ENCODE measurements around the gene APBB2.
"Not testable (repeated sequence)": the region's sequence is repeated elsewhere in the genome, so short reads cannot be mapped to it uniquely, and the experiment has no call there.

Gene APBB2

DNA sequence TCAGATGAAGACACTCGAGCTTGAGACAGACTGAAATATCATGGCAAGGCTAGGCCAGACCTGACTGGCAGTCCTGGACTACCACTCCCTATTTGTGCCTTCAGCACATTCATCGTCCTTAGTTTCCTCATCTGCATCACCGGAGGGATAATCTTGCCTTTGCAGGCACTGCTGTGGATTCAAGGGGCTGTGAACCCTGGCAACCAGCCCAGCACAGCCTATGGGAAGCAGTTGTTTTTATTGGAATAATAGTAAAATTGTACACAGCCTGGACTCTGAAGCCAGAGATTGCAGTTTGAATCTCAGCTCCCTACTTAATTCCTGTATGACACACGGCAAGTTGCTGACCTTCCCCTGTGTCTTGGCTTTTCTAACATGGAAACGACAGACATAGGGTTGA, 303.6 kb downstream of the APBB2 start:
- H3K4me3 ChIP-seq (ENCODE audit: severe bottlenecking), result no peak overlapping the region
- no peaks in the 10 kb centered on the region for H3K27me3 ChIP-seq (ENCODE audit: insufficient read depth, poor library complexity, severe bottlenecking)
- H3K9me3 ChIP-seq (ENCODE audit: severe bottlenecking), result no peaks in the 10 kb centered on the region
- TF ChIP-seq, protein P1, sequence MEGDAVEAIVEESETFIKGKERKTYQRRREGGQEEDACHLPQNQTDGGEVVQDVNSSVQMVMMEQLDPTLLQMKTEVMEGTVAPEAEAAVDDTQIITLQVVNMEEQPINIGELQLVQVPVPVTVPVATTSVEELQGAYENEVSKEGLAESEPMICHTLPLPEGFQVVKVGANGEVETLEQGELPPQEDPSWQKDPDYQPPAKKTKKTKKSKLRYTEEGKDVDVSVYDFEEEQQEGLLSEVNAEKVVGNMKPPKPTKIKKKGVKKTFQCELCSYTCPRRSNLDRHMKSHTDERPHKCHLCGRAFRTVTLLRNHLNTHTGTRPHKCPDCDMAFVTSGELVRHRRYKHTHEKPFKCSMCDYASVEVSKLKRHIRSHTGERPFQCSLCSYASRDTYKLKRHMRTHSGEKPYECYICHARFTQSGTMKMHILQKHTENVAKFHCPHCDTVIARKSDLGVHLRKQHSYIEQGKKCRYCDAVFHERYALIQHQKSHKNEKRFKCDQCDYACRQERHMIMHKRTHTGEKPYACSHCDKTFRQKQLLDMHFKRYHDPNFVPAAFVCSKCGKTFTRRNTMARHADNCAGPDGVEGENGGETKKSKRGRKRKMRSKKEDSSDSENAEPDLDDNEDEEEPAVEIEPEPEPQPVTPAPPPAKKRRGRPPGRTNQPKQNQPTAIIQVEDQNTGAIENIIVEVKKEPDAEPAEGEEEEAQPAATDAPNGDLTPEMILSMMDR (IDR thresholded peaks at IDR 0.05; ENCODE audit: poor library complexity, severe bottlenecking), result no peak
- peak overlapping the region; percentile 81 for H3K27ac ChIP-seq (ENCODE audit: poor library complexity, severe bottlenecking)
- peaks cover 20% of the 10 kb centered on the region for H3K4me1 ChIP-seq (ENCODE audit: insufficient read depth, poor library complexity, severe bottlenecking)
- peaks cover 4% of the 10 kb centered on the region; the same call in 1 of the 2 replicates for H3K36me3 ChIP-seq (ENCODE audit: low read depth)
- no peak for ATAC-seq (ENCODE audit: low read depth)
- no peak for DNase-seq (ENCODE audit: low spot score)

DNA sequence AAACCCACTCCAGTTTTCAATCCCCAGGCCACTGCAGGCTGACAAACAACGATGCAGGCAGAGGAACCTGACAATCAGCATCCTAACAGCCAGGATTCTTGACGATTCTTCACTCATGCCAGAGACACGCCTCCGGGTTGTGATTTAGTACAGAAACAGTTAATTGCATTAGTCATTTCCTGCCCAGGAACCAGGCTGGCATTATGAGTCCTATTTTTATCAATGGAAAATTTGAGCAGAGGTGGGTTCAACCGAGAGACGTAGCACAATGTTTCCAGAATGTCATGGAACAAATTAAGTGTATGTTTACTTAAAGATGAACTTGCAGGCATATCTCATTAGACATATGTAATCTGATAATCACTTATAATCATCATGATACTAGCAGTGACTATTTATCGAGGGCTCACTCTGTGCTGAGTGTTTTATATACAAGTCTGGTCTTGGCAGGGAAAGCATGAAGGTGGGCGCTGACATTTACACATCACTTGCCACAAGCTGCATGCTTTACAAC, 304.9 kb downstream of the APBB2 start:
- ATAC-seq (ENCODE audit: low read depth) (peak; percentile 77), DNase-seq (ENCODE audit: low spot score) (no peak)
- H3K27ac ChIP-seq (ENCODE audit: poor library complexity, severe bottlenecking), result peak overlapping the region; percentile 81

GRCh38 chr4:40908702-40909362, 305.5 kb downstream of the APBB2 start:
- peaks cover 20% of the 10 kb centered on the region for H3K4me1 ChIP-seq (ENCODE audit: insufficient read depth, poor library complexity, severe bottlenecking)
- ATAC-seq (ENCODE audit: low read depth), result peak; percentile 71
- peak overlapping the region; percentile 81 for H3K27ac ChIP-seq (ENCODE audit: poor library complexity, severe bottlenecking)

More for the DNA sequence above, 304.9 kb downstream of the APBB2 start:
- no peaks in the 10 kb centered on the region for H3K27me3 ChIP-seq (ENCODE audit: insufficient read depth, poor library complexity, severe bottlenecking)
- no peaks in the 10 kb centered on the region for H3K9me3 ChIP-seq (ENCODE audit: severe bottlenecking)
- peaks cover 20% of the 10 kb centered on the region for H3K4me1 ChIP-seq (ENCODE audit: insufficient read depth, poor library complexity, severe bottlenecking)
- H3K4me3 ChIP-seq (ENCODE audit: severe bottlenecking), result no peak overlapping the region
- peaks cover 5% of the 10 kb centered on the region; the same call in 1 of the 2 replicates for H3K36me3 ChIP-seq (ENCODE audit: low read depth)
- TF ChIP-seq, protein P1 (IDR thresholded peaks at IDR 0.05; ENCODE audit: poor library complexity, severe bottlenecking), result no peak

GRCh38 chr4:40908297-40908696, 306.0 kb downstream of the APBB2 start:
- TF ChIP-seq, protein P1 (IDR thresholded peaks at IDR 0.05; ENCODE audit: poor library complexity, severe bottlenecking), result no peak
- no peak for DNase-seq (ENCODE audit: low spot score)
- H3K27me3 ChIP-seq (ENCODE audit: insufficient read depth, poor library complexity, severe bottlenecking), result no peaks in the 10 kb centered on the region
- peak overlapping the region; percentile 81 for H3K27ac ChIP-seq (ENCODE audit: poor library complexity, severe bottlenecking)
- H3K4me1 ChIP-seq (ENCODE audit: insufficient read depth, poor library complexity, severe bottlenecking), result peaks cover 20% of the 10 kb centered on the region
- peak; percentile 8; the same call in 1 of the 3 replicates for ATAC-seq (ENCODE audit: low read depth)
- H3K4me3 ChIP-seq (ENCODE audit: severe bottlenecking), result no peak overlapping the region
- H3K9me3 ChIP-seq (ENCODE audit: severe bottlenecking), result no peaks in the 10 kb centered on the region
- H3K36me3 ChIP-seq (ENCODE audit: low read depth), result peaks cover 10% of the 10 kb centered on the region; the same call in 1 of the 2 replicates

More at GRCh38 chr4:40908702-40909362, 305.5 kb downstream of the APBB2 start:
- DNase-seq (ENCODE audit: low spot score), result peak; percentile 70
- H3K9me3 ChIP-seq (ENCODE audit: severe bottlenecking), result no peaks in the 10 kb centered on the region
- no peak overlapping the region for H3K4me3 ChIP-seq (ENCODE audit: severe bottlenecking)
- no peaks in the 10 kb centered on the region for H3K27me3 ChIP-seq (ENCODE audit: insufficient read depth, poor library complexity, severe bottlenecking)
- TF ChIP-seq, protein P1 (IDR thresholded peaks at IDR 0.05; ENCODE audit: poor library complexity, severe bottlenecking), result peak; percentile 95
- peaks cover 8% of the 10 kb centered on the region; the same call in 1 of the 2 replicates for H3K36me3 ChIP-seq (ENCODE audit: low read depth)

DNA sequence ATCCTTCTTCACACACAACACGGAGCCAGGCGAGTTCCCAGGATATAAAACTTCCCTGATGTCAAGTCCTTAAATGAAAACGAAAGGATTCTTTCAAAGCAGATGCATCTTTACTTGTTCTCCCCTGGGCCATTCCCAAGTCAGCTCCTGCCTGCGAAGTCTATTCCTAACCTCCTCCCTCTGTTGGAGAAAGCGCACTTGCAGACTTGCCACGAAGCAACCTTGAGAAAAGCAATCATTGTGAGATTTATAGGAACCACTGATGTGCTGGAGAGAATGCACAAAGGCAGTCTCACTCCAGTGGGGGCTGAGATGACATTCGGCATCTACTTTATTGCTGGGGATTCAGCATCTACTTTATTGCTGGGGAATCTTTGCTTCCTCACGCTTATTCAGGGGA, 308.9 kb downstream of the APBB2 start:
- DNase-seq (ENCODE audit: low spot score), result no peak

DNA sequence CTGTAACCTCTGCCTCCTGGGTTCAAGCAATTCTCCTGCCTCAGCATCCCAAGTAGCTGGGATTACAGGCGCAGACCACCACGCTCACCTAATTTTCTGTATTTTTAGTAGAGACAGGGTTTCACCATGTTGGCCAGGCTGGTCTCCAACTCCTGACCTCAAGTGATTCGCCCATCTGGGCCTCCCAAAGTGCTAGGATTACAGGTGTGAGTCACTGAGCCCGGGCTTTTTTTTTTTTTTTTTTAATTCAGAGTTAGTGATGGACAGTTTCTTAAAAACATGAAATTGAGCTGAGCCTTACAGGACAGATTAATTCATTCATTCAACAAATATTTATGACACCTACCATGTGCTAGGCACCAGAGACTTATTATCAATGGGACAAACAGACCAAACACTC, 313.8 kb downstream of the APBB2 start:
- H3K9me3 ChIP-seq (ENCODE audit: severe bottlenecking); H3K4me3 ChIP-seq (ENCODE audit: severe bottlenecking); H3K4me1 ChIP-seq (ENCODE audit: insufficient read depth, poor library complexity, severe bottlenecking); ATAC-seq (ENCODE audit: low read depth); H3K27me3 ChIP-seq (ENCODE audit: insufficient read depth, poor library complexity, severe bottlenecking); H3K27ac ChIP-seq (ENCODE audit: poor library complexity, severe bottlenecking); DNase-seq (ENCODE audit: low spot score): not testable (repeated sequence)
- H3K36me3 ChIP-seq (ENCODE audit: low read depth), result peaks cover 42% of the 10 kb centered on the region

More for the DNA sequence above, 308.9 kb downstream of the APBB2 start:
- no peak for ATAC-seq (ENCODE audit: low read depth)
- no peaks in the 10 kb centered on the region for H3K27me3 ChIP-seq (ENCODE audit: insufficient read depth, poor library complexity, severe bottlenecking)
- no peak overlapping the region for H3K4me3 ChIP-seq (ENCODE audit: severe bottlenecking)
- H3K36me3 ChIP-seq (ENCODE audit: low read depth), result peaks cover 16% of the 10 kb centered on the region
- H3K9me3 ChIP-seq (ENCODE audit: severe bottlenecking), result no peaks in the 10 kb centered on the region
- H3K4me1 ChIP-seq (ENCODE audit: insufficient read depth, poor library complexity, severe bottlenecking), result peaks cover 20% of the 10 kb centered on the region
- no peak overlapping the region for H3K27ac ChIP-seq (ENCODE audit: poor library complexity, severe bottlenecking)
- TF ChIP-seq, protein P1 (IDR thresholded peaks at IDR 0.05; ENCODE audit: poor library complexity, severe bottlenecking), result no peak

Data from RWPE2 (cell line).